PFSK-1 (cell line): Measurements from ENCODE around the gene DHRS9.

Experiments
- FOXP2 ChIP-seq: optimal IDR thresholded peaks from 2 replicates; pipeline ENCODE3; 2011; ENCODE audit warnings: borderline replicate concordance, control low read depth, inconsistent platforms; ENCODE audit not compliant: insufficient read depth; ENCODE audit errors: extremely low read length, extremely low read depth
- POLR2AphosphoS5 ChIP-seq: IDR thresholded peaks from 2 replicates; pipeline ENCODE4 v1.6.1; 2012; ENCODE audit warnings: low read depth, mild to moderate bottlenecking, control low read depth, low read length, moderate library complexity
- REST ChIP-seq, 2 experiments: IDR thresholded peaks; 2 replicates each; pipeline versions ENCODE4 v1.6.1 to v1.8.0; 2011 to 2012; ENCODE audit warnings: low read depth in 2 of 2, low read length in 2 of 2, control low read depth in 1 of 2, inconsistent platforms in 1 of 2, mild to moderate bottlenecking in 1 of 2, moderate library complexity in 1 of 2; ENCODE audit not compliant: insufficient read depth in 1 of 2
- SIN3A ChIP-seq: IDR thresholded peaks from 2 replicates; pipeline ENCODE4 v1.6.1; 2012; ENCODE audit warnings: mild to moderate bottlenecking, low read length, moderate library complexity, borderline replicate concordance; ENCODE audit not compliant: insufficient read depth
- TAF1 ChIP-seq: IDR thresholded peaks from 2 replicates; pipeline ENCODE4 v1.6.1; 2012; ENCODE audit warnings: low read length, control low read depth, borderline replicate concordance; ENCODE audit not compliant: insufficient read depth

The DHRS9 gene

GRCh38 chr2:169129703-169130243 is 60.4 kb downstream of the DHRS9 start:
- no peak for TF ChIP-seq TAF1
- no peak for TF ChIP-seq POLR2AphosphoS5

- no peak for TF ChIP-seq TAF1
- no peak for TF ChIP-seq REST (IDR thresholded peaks at IDR 0.05; ENCODE audit: insufficient read depth in 1 of 2, low read depth in 2 of 2, low read length in 2 of 2)
- no peak for TF ChIP-seq SIN3A
- no peak for TF ChIP-seq POLR2AphosphoS5
- TF ChIP-seq FOXP2, result no peak
Observed at GRCh38 chr2:169131587-169132512, 62.5 kb downstream of the DHRS9 start.

- TF ChIP-seq TAF1 (no peak), POLR2AphosphoS5 (no peak), SIN3A (no peak), FOXP2 (no peak), REST (IDR thresholded peaks at IDR 0.05; ENCODE audit: insufficient read depth in 1 of 2, low read depth in 2 of 2, low read length in 2 of 2) (no peak)
Observed at GRCh38 chr2:169136885-169137534, 67.6 kb downstream of the DHRS9 start.

GRCh38 chr2:169137924-169138323 is 68.6 kb downstream of the DHRS9 start:
- TF ChIP-seq SIN3A, result no peak
- no peak for TF ChIP-seq FOXP2
- no peak for TF ChIP-seq REST (IDR thresholded peaks at IDR 0.05; ENCODE audit: insufficient read depth in 1 of 2, low read depth in 2 of 2, low read length in 2 of 2)
- no peak for TF ChIP-seq POLR2AphosphoS5

GRCh38 chr2:169139145-169139544 is 69.8 kb downstream of the DHRS9 start:
- TF ChIP-seq SIN3A (no peak), TAF1 (no peak), REST (IDR thresholded peaks at IDR 0.05; ENCODE audit: insufficient read depth in 1 of 2, low read depth in 2 of 2, low read length in 2 of 2) (no peak), POLR2AphosphoS5 (no peak), FOXP2 (no peak)
